IPS DF 4.7 (cell line): ENCODE results near the gene CCDC174.
"Not testable (repeated sequence)": the region's sequence is repeated elsewhere in the genome, so short reads cannot be mapped to it uniquely, and the experiment has no call there.

Source experiments
- DNase-seq: peaks from one replicate; pipeline ENCODE4 v3.0.0-alpha.2; 2013; ENCODE audit warnings: low spot score; ENCODE audit errors: extremely low read depth

CCDC174 gene

GRCh38 chr3:14651440-14652251 is at the start of gene CCDC174:
Gene CCDC174, plus strand, starts transcription at chr3:14651762. Its CDS starts 75 bp downstream, at chr3:14651837.
- peak; percentile 99 for DNase-seq

GRCh38 chr3:14602006-14602803 is 49.4 kb upstream of the CCDC174 start:
- DNase-seq: no peak

GRCh38 chr3:14602804-14603644 is 48.5 kb upstream of the CCDC174 start:
- DNase-seq: no peak

GRCh38 chr3:14605067-14605466 is 46.5 kb upstream of the CCDC174 start:
- no peak for DNase-seq

GRCh38 chr3:14605744-14606143 is 45.8 kb upstream of the CCDC174 start:
- DNase-seq: no peak

- DNase-seq: no peak
Measured at GRCh38 chr3:14606669-14607339, 44.8 kb upstream of the CCDC174 start.

- no peak for DNase-seq
Measured at GRCh38 chr3:14608298-14608697, 43.3 kb upstream of the CCDC174 start.

- DNase-seq: not testable (repeated sequence)
Measured at GRCh38 chr3:14609058-14609457, 42.5 kb upstream of the CCDC174 start.

GRCh38 chr3:14609506-14609905 is 42.1 kb upstream of the CCDC174 start:
- DNase-seq: no peak

- no peak for DNase-seq
Measured at GRCh38 chr3:14609941-14610340, 41.6 kb upstream of the CCDC174 start.

- DNase-seq: no peak
Measured at GRCh38 chr3:14614189-14614588, 37.4 kb upstream of the CCDC174 start.

GRCh38 chr3:14614862-14615261 is 36.7 kb upstream of the CCDC174 start:
- no peak for DNase-seq

GRCh38 chr3:14616606-14617507 is 34.7 kb upstream of the CCDC174 start:
- DNase-seq: no peak

- no peak for DNase-seq
Measured at GRCh38 chr3:14617508-14618023, 34.0 kb upstream of the CCDC174 start.

GRCh38 chr3:14619605-14620004 is 32.0 kb upstream of the CCDC174 start:
- DNase-seq: no peak

GRCh38 chr3:14620512-14620911 is 31.1 kb upstream of the CCDC174 start:
- no peak for DNase-seq

- no peak for DNase-seq
Measured at GRCh38 chr3:14621093-14621492, 30.5 kb upstream of the CCDC174 start.

- DNase-seq: no peak
Measured at GRCh38 chr3:14622368-14622767, 29.2 kb upstream of the CCDC174 start.

- DNase-seq: no peak
Measured at GRCh38 chr3:14623569-14624051, 28.0 kb upstream of the CCDC174 start.

GRCh38 chr3:14624498-14624897 is 27.1 kb upstream of the CCDC174 start:
- DNase-seq: no peak
